ENCODE measurements around the gene DTNB.
A peak's percentile ranks its signal among the peaks of the same experiment; 100 is the strongest.
"Not testable (repeated sequence)": the region's sequence is repeated elsewhere in the genome, so short reads cannot be mapped to it uniquely, and the experiment has no call there.

Gene DTNB

GRCh38 chr2:25632396-25632795 lies 41.0 kb downstream of the DTNB start:
- DNase-seq (ENCODE audit: low read depth in 2 of 2), result no peak

- DNase-seq (ENCODE audit: low read depth in 2 of 2), result no peak
Observed at GRCh38 chr2:25624635-25625034, 48.7 kb downstream of the DTNB start.

DNA sequence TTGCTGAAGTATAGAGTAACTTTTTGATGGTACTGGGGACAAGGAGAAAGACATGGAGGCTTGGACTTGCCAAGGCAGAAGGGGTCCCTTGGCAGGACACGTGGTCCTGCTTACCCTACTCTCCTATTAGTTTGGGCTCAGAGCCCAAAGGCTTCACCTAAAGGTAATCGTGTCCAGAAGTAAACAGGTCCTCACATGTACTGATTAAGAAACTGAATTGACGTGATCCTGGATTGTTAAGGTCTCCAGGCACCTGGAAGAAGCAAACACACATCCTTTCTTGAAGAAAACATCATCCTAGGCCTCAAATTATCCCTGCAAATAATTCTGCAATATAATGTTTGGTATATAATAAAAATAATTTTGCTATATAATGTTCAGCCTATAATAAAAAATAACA lies 50.0 kb downstream of the DTNB start:
- DNase-seq (ENCODE audit: low read depth in 2 of 2), result no peak

GRCh38 chr2:25620711-25621110 lies 52.7 kb downstream of the DTNB start:
- DNase-seq (ENCODE audit: low read depth in 2 of 2), result no peak

GRCh38 chr2:25620077-25620476 lies 53.3 kb downstream of the DTNB start:
- no peak for DNase-seq (ENCODE audit: low read depth in 2 of 2)

DNA sequence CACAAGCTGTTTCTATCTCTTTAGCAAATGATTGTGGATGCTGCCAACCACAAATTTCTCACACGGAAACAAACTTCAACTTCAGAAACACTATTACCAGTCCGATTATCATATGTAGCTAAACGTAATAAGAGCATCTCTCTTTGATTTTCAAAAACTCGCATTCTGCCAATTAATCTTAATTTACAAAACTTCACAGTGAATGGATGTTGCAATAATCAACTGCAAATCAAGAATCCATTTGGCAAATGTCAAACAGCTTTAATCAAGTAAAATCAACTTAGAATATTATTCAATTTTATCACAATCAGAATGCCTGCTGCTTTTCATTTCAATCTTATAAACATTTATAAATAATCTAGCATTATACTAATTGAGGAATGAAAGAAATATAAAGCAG lies 54.2 kb downstream of the DTNB start:
- no peak for DNase-seq (ENCODE audit: low read depth in 2 of 2)

- peak in 1 of 2 experiments; percentile 12 for DNase-seq (ENCODE audit: low read depth in 2 of 2)
Observed at GRCh38 chr2:25618676-25619075, 54.7 kb downstream of the DTNB start.

DNA sequence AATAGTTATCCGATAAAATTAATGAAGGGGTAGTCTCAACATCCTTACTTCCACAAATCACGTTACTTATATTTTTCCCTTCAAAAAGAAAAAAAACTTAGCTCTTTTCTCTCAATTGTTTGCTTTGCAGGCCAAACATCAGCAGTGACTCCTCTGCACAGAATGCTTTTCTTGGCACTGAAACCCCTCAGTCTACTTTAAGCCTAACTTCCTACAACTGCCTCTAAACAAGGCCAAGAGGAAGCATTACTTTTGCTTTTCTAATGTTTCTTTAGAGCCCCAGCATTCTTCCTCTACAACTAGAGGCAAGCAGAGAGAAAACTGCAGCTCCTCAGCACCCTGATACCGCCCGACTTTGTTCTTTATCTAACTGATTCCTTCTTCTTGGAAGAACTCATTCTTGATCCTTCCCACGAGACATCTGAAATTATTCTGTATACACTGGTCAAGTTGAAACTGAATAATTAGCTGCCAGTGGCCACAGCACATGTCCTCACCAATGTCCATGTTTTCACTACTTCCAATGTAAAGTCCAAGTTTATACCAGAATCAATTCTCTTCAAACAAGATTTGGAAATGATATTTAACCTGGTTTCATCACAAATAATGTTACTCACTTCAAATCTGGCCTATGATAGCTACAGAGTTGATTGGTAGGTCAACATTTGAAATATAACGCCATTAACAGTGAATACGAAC lies 55.3 kb downstream of the DTNB start:
- peak; percentile 37 for DNase-seq (ENCODE audit: low read depth in 2 of 2)

DNA sequence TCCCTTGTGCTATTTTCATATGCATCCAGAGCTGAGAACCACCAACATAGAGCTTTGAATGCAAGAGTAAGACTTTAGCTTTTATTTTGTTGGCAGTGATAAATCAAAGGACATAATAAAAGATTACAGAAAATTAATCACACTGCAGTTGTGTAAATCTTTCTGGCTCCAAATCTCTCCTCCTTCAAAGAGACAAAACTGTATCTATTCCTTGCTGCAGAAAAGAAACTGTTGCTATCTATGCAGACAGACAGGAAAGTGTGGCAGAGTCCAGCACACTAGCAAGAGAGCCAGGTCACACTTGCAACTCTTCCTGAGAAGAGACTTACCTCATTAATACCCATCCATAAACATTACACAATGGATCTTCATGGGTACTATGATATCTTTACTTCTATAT lies 57.5 kb downstream of the DTNB start:
- DNase-seq (ENCODE audit: low read depth in 2 of 2), result no peak

DNA sequence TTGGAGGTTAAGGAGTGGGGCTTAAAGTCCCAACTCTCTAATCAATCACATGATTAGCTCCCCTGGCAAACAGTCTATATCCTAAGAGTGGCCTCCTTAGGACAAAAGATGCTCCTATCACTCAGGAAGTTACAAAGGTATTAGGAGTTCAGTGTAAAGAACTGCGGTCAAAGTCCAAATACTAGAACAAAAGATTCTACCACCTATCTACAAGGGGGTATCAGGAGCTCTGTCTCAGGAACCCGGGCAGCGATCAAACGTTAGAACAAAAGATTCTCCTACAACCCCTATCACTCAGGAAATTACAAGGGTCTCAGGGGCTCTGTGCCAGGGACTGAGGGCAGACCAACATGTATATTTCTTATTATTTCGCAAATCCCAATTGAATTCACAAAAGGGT lies 58.0 kb downstream of the DTNB start:
- no peak for DNase-seq (ENCODE audit: low read depth in 2 of 2)

DNA sequence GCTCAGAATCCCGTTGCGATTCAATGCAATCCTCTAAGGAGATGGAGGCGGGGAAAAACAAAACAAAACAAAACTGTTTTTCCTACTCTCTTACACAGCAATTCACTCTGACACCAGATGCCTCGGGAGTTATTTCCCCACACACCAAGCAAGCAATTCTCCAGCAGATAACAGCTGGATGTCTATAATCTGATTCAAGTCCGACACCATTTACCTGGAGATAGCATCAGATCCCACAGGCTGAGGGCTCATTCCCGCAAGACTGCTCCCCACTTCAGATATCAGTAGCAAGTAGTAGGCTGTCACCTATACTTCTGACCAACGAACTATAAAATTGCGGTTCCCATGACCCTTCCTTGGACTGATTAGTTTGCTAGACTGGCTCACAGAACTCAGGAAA lies 58.7 kb downstream of the DTNB start:
- no peak for DNase-seq (ENCODE audit: low read depth in 2 of 2)

GRCh38 chr2:25608718-25609117 lies 64.7 kb downstream of the DTNB start:
- DNase-seq (ENCODE audit: low read depth in 2 of 2), result no peak

GRCh38 chr2:25606892-25607291 lies 66.5 kb downstream of the DTNB start:
- no peak for DNase-seq (ENCODE audit: low read depth in 2 of 2)

DNA sequence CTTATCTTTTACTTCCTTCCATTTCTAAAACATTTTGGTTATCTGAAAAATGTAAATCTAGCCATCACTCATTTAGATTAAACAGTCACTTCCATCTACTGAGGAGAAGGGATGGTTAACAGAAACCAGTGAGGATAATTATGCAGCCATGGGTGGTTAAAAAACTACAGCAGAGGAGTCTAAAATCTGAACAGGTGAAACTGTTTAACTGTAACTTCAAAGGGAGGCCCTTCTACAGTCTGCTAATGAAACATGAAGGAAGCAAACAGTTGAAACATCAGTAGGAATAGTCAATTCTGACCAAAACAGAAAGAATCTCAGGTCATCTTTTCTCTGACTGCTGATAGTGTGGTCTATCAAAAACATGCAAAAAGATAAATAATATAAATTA lies 71.0 kb downstream of the DTNB start:
- DNase-seq (ENCODE audit: low read depth in 2 of 2), result no peak

DNA sequence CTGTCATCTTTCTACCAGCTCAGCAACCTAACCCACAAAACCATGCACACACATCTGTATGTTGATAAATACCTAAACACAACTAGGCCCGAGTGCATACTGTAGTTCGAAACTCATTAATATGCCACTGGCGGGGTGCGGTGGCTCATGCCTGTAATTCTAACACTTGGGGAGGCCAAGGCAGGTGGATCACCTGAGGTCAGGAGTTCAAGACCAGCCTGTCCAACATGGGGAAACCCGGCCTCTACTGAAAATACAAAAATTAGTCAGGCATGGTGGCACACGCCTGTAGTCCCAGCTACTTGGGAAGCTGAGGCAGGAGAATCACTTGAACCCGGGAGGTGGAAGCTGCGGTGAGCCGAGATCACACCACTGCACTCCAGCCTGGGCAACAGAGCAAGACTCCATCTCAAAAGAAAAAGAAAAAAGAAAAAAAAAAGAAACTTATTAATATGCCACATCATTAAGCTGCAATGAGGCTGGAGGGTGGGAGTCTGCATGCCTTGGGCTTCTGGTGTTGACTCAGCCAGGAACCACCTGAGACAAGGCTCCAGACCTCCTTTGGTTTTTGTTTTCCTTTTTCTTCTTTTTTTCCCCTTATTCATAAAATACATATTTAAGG lies 71.6 kb downstream of the DTNB start:
- not testable (repeated sequence) for DNase-seq (ENCODE audit: low read depth in 2 of 2)

- DNase-seq (ENCODE audit: low read depth in 2 of 2), result no peak
Observed at GRCh38 chr2:25598911-25599310, 74.5 kb downstream of the DTNB start.

- DNase-seq (ENCODE audit: low read depth in 2 of 2), result no peak
Observed at GRCh38 chr2:25598332-25598731, 75.0 kb downstream of the DTNB start.

DNA sequence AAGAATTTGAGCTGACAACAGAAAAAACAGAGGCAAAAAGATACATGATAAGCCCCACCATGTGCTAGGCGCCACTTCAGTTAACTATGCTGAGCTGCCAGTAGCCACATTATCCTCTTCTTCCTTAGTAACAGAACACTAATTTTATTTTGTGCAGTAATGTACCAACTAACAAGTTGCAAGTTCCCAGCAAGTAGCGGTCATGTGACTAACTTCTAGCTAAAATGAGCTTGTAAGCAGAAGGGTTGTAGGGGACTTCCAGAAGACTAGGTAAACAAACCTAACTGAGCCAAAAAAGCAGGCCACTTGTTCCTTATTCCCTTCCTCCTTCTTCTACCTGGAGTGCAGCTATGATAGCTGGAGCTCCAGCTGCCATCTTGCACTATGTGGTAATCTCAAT lies 75.5 kb downstream of the DTNB start:
- no peak for DNase-seq (ENCODE audit: low read depth in 2 of 2)

DNA sequence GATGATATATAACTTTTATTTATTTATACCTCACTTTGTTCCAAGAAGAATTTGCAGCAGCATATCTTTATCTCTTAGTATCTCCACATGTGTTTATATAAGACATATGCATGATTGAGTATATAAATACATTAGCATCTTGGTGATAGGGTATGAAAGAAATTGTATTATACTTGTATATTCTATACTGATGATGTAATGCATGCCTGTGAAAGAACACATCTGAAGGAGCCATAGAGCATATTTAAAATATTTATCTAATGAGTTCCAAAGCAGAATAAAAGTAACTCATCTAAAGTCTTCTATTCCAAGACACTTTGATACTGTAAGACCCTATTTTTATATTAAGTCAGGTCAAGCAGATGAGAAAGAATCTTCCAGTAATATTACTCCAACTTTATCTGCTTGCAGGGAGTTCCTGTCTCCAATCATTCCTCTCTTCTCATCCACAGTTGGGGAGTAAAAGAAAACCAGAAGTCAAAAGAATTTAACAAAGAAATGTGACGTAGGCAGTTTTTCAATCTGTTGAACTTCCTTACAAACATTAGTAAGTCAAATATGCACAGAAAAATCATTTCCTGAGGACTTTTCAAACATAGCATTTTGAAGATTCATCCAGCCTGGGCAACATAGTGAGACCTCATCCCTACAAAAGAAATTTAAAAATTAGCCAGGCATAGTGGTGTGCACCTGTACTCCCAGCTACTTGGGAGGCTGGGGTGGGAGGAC lies 76.7 kb downstream of the DTNB start:
- DNase-seq (ENCODE audit: low read depth in 2 of 2), result no peak

GRCh38 chr2:25595393-25595792 lies 78.0 kb downstream of the DTNB start:
- no peak for DNase-seq (ENCODE audit: low read depth in 2 of 2)

- DNase-seq (ENCODE audit: low read depth in 2 of 2), result no peak
Observed at GRCh38 chr2:25594991-25595390, 78.4 kb downstream of the DTNB start.

DNA sequence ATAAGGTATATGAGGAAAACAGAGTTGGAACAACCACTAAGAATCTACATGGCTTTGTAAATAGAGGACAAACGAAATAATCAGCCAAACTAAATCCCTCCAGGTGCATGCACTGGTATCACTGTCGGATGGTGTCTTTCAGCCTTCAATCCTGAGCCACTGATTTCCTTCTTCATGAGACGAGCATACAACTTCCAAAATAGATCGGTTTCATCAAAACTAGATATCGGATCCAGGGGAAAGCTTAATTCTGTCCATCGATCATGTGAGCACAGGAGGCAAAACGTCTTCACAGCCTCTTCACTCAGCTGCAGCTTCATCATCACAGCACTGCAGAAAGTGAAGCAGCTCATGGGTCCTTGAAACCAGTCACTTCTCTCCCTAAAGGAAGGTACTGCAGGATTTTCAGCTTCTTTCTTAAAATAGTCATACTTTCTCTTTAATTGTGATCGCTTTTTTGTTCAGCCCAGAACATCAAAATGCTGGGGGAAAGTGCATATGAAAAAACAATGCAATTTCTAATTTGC lies 80.5 kb downstream of the DTNB start:
- no peak for DNase-seq (ENCODE audit: low read depth in 2 of 2)

GRCh38 chr2:25590921-25591505 lies 82.4 kb downstream of the DTNB start:
- DNase-seq (ENCODE audit: low read depth in 2 of 2), result no peak

Measured in fibroblast of skin of left biceps (primary cell).